ENCODE results near the gene STK17A.

Gene STK17A

DNA sequence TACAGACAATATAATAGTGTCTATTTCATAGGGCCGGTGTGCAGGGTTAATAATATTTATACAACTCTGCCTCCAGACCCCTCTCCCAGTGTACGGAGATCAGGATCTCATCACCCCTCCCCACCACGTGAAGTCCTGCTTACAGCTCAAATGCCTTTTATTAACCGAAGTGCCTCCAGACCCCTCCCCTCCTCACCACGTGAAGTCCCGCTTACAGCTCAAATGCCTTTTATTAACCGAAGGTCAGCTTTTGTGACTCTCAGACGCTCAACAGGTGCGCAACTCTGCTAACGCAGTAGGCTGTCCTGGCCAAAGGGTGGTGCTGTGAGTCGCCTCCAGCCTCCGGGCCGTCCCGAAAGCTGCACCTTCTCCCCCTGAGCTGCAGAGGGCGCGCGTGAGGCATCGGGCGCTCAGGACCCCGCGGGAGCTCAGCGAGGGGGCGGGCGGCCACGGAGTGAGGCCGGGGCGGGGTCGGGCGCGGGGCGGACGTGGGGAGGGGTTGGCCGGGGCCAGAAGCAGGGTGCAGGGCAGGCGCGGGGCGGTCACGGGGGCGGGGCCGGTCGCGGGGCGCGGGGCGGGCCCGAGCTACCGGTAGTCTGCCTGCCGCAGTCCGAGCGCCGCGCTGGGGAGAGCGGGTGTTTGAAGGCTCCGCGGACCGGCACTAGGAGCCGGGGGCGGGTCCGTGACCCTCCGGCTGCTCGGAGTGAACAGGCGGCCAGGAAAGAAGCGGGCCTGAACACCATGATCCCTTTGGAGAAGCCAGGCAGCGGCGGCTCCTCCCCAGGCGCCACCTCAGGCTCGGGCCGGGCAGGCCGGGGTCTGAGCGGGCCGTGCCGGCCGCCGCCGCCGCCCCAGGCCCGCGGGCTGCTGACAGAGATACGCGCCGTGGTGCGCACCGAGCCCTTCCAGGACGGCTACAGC is at the start of gene STK17A:
Gene STK17A, plus strand, starts transcription at position 606 of the 921 bp plus-strand sequence. Its CDS starts 136 bp downstream, at position 742.
- peak; percentile 95 for DNase-seq (ENCODE audit: low spot score)

DNA sequence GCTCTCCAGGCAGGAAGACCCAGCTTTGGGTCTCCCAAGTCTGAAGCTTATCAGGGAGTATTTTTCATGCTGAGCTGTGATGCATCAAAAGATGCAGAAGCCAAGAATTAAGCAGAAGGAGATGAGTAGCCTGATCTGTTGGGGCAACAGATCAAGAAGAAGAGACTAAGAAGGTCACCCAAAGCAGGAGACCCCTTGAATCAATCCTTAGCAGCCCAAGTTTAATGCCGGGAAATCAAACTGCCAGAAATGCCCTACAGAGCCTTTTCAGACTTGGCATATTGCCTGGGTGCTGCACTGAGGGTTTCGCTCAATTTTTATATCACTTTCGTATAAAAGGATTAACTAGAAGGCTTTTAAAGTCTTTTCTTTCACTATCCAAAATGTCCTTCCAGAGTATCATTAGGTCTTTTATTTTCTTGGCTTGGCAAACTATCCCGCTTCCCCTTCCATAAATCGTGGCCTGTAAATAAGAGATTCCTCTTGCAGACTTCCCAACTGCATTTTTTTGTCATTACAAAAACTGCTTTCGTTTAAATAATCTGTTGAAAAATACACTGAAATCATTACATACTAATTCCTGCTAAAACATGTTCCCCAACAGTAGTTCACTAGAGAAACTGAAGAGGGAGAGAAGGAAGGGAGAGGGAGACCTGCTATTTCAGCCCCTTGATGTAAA is 49.0 kb upstream of the STK17A start:
- DNase-seq (ENCODE audit: low spot score) = no peak

DNA sequence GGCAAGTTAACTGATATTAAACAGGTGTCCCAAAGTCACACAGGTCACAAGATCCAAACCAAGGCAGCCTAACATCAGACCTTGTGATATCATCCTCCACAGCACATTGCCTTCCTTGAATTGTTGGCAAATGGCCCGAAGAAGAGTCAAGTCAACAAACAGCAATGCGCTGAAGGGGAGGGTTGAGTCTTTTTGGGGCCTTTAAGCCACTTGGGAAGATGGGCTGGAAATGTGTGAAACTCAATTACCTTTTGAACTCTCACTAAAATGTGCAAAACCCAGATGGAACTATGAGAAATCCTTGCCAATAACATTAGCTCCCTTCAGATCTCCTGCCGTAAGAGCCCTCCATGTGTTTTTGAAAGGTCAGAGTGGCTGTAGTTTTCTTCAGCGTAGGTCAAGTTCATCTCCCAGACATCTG is 47.9 kb upstream of the STK17A start:
- DNase-seq (ENCODE audit: low spot score) = no peak

DNA sequence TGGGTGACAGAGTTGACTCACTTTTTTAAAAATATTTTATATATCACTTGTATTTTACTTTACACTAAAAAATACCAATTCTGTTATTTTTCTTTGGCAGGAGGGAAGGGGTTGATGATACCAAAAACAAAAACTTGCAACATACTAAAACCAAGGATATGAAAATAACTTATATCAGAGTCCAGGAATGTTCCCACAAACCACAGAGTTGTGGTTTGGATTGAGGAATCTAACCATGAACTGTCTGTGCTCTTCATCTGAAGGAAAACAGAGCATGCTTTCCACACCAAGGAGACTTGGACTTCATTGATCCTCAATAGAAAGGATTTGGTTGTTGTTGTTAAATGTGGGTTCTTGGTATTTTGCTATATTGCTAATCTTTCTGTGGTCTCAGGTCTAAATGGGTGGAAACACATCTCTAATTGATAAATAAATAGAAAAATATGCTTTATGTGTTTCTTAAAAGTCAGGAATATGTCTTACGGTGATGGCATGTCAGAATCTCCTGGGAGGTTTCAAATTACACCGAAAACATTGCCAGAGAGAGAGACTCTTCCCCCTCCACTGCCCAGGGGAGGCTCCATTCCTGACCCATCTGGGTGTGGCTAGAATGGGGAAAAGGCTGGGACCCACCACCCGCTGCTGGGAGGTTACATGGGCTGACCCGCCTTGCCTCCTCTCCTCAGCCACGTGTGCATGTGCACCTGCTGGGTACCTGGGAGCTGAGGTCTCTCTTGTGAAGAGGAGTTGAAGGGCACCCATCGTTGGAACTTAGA is 46.9 kb upstream of the STK17A start:
- DNase-seq (ENCODE audit: low spot score) = peak; percentile 68

DNA sequence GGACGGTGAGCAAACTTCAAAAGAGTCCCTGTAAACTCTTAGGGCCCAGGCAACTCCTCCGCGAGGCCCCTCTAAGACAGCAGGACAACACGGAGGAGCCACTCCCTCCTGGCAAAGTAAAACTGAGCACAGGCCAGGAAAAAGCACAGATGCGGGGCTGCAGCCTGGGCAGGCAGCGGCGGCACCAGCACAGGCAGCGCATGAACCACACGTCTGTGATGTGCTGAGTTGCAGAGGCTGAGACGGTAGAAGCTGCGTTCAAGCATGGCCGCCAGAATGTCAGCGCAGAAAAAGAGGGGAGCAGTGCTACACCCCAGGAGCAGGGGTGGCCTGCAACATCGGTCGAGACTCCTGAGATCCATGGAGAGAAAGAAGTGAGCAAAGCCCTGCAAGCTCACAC is 46.1 kb upstream of the STK17A start:
- DNase-seq (ENCODE audit: low spot score) = no peak

DNA sequence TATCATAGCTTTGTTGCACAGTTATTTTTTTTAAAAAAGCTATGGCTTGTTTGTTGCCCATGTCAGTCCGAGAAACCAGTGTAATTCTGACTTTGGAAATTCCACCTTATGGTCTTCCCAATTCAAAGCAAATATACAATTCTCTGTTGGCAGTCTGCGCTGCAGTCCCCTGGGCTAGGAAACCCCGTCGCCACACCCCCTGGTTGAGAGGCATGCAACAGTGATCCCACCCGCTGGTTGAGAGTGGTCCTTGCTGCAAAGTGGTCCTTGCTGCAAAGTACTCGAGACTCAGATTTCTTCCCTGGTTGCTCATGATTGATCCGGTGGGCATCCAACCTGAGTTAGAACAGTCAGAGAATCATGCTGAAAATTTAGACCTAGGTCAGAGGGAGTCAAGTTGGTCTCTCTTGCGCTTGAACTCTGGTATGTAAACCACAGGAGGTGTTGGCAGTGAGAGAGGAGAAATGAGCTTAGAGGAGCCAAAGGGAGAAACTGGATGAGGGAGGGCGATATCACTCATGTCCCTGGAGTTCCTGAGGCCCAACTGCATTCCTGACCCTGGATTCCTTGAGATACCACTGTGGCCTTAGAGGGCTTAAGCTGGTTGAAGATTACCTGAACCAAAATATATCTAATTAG is 45.0 kb upstream of the STK17A start:
- DNase-seq (ENCODE audit: low spot score) = peak; percentile 34

DNA sequence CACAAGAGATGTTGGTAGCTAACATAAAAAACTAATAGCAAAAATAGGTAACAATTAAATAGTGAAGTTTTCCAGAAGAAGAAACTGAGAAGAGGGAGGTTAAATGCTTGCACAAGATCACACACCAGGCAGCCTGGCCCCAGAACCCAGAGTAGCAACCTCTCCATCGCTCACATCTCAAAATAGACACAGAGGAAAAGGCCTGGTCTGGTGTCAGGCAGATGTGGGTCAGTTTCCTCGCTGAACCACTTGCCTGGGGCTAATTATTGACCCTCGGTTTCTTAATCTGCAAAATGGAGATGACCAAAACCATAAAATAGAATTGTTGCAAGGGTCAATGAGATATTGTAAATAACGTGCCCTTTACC is 44.5 kb upstream of the STK17A start:
- DNase-seq (ENCODE audit: low spot score) = no peak

DNA sequence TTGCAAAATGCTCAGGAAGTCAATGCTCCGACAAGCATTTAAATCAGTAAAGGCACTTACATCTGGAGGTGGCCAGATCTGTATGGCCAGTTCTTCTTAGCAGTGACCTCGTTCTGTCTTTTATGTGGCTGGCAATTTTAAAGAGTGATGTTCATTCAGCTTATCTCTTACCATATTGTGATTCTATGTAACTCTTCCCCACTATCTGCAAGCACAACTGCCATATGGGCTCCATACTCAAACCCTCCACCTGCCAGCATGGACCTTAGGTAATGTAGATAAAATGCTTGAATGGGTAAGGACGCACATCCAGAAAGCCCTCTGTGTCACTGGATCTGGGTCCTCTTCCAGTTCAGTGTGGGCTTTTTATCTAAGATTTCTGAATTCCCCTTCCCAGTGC is 42.4 kb upstream of the STK17A start:
- no peak for DNase-seq (ENCODE audit: low spot score)

DNA sequence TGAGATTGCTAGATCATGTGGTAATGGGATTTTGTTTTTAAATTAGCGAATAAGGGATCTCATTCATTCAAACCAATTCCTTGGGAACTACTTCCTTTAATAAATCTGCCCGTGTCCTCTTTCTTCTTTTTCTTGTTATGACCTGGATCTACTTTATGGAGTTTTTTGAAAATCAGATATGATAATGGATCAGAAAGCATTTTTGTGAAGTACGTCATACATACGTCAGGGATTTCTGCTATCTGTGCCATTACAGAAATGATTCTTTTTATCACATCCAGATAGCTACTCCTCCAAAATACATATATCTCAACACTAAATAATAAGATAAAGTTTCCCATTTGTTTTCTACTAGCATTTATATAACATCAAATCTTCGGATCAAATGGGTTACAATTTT is 40.2 kb upstream of the STK17A start:
- DNase-seq (ENCODE audit: low spot score) = no peak

DNA sequence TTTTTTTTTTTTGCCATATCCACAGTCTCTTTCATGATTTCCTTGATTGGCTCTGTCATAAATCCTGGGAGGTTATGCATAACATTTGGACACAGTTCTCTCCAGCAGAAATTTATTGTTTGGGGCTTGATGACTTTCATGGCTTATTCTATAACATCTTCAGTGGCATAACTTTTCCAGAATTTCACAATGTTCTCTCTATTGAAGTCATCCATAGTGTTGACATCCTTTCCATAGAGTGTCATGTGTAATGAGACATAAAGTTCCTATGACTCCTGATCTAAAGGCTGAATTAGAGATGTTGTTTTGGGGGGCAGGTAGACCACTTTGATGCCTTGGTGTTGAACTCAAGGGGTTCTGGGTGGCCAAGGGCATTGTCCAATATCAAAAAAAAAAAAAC is 36.7 kb upstream of the STK17A start:
- DNase-seq (ENCODE audit: low spot score) = no peak

DNA sequence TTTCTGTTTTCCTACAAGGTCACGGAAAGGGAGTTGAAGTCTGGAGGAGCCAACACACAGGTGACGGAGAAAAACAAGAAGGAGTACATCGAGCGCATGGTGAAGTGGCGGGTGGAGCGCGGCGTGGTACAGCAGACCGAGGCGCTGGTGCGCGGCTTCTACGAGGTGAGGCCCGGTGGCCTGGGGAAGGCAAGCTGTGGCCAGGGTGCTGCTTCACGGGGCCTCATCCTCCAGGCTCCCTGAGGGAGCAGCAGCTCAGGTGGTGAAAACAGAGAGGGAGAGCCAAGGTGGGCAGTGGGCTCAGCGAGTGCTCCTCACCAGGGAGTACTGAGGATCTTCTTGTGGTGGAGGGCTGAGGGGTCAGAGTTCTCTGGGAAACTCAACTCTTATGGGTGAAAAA is 32.5 kb upstream of the STK17A start:
- DNase-seq (ENCODE audit: low spot score) = no peak

DNA sequence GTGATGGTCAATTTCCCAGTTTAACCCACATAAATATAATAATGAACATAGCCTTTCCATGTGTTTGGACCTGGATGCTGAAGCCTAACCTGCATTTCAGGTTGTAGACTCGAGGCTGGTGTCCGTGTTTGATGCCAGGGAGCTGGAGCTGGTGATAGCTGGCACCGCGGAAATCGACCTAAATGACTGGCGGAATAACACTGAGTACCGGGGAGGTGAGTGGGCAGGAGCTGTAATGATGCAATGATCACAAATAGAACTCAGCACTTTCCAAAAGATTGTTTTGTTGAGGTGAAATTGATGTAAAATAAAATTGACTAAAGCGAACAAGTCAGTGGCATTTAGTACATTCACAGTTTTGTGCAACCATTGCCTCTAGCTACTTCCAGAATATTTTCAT is 30.8 kb upstream of the STK17A start:
- DNase-seq (ENCODE audit: low spot score) = no peak

DNA sequence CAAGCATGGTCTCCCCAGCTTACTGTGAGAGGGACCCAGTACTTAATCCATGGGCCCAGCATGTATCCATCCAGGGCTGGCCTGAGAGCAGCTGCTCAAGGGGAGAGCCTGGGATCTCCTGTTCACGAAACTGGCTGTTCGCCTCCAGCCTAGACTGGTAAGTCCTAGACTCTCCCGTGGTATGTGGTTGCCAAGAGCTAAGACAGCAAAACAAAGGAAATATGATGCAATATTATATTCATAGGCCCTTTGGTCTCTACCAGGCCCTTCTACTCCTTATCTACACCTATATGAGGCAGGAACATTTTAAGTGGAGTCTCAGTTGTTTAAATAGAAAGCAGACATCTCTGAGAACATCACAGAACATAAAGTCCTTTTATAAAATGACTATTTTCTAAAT is 28.9 kb upstream of the STK17A start:
- DNase-seq (ENCODE audit: low spot score) = no peak

DNA sequence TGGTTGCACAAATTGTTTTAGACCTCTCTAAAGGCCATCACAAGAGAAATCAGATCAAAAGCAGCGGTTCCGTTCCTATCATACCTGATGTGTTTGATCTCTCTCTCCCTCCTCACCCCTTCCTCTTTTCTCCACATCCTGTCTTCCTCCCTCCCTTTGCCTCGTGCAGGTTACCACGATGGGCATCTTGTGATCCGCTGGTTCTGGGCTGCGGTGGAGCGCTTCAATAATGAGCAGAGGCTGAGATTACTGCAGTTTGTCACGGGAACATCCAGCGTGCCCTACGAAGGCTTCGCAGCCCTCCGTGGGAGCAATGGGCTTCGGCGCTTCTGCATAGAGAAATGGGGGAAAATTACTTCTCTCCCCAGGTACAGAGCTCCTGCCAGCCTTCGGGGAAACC is 28.5 kb upstream of the STK17A start:
- DNase-seq (ENCODE audit: low spot score) = no peak

DNA sequence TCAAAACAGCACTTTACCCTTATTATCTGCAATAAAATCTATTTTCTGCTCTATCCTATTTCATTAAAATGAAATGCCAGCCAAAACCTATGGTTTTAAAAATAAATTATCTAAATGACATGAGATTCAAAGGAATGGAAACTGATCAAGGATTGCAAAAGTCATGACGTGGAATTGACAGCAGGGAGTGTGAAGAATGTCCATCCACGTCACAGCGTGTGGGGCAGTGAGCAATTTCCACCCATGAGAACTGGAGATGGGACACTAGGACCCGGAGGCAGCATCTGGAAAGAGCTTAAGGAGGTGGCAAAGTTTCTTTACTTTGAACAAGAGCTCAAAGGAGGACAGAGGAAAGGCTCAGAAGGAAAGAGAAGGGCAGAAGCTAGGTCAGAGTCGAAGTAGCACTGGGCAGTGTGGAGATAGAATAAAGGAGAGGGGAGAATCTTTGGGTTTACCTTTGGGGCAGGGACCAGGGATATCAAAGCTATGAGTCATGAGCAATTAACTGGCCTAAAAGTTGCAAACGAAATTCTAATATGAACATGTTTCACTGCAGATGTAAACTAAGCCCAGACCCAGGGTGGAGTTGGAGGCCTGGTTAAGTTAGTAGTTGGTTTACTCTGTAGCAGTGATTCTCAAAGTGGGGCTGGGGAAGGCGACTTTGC is 24.9 kb upstream of the STK17A start:
- no peak for DNase-seq (ENCODE audit: low spot score)

DNA sequence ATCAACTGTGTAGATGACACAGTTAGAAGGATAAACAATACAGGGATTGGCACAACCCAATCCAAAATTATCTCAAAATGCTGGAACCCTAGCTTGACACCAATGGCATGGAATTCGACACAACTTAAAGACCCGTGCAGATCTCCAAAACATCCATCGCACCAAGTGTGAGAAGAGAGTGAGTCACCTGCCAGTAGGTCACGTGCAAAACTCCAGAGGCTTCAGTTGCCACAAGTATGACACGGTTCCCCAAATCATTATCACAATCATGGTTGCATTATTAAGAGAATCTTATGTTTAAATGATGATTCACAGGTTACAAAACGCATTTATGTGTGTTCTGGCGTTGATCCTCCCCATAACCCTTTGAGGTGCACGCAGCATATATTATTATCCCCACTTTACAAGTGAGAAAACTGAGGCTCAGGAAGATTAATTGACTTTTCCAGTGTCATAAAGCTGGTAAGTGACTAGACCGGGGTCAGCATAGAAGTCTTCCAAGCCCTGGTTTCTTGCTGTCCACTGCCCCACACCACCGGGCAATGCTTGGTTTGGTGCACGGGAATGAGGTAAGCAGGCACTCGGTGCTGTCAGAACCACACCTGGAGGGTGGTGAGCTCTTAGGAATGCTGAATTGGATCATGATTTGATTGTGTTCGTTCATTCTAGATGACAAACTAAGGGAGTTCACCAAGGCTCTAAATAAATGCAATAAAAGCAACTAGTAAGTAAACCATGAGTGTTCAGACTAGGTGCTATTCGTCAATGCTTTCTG is 23.6 kb upstream of the STK17A start:
- no peak for DNase-seq (ENCODE audit: low spot score)

DNA sequence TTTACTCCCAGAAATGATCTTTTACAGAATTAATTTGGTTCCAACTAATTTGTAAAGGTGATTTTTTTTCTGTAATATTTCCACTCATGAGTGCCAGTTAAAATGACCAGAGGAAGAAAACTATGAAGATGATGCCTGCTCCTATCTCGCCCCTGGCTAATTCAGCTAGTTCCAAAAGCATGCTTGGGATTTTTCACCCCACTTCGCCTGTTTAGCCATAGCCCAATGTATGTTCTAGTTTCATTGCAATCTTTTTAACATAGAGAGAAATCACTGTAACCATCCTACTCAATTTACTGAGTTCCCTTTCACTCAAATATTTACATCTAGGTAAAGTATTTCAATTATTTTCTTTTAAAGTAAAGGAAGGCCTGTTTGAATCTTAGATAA is 23.0 kb upstream of the STK17A start:
- no peak for DNase-seq (ENCODE audit: low spot score)

DNA sequence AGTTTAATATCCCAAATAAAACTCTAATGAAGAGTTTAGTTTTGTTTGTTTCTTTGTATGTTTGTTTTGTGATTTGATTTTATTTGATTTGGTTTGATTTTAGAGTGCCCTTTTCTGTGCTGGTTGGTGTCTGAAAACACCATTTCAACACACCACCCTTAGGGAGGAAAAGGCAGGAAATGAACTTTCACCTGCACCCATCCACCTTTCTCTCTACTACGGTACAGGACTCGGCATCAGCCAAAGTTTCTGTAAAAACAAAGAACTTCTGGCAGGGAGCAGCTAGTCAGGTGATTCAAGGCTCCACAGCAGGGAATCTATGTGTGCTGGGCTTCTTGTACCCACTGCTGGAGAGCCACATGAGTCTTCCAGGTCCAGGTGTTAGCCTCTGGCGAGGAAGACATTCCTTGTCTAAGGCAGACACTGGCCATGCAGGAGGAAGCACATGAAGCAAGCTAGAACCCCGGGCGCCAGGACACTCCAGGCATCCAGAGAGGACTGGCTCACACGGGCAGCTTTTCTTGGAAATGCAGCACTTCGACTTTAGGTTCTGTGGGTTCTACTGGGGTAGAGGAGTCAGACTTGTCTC is 22.1 kb upstream of the STK17A start:
- no peak for DNase-seq (ENCODE audit: low spot score)

DNA sequence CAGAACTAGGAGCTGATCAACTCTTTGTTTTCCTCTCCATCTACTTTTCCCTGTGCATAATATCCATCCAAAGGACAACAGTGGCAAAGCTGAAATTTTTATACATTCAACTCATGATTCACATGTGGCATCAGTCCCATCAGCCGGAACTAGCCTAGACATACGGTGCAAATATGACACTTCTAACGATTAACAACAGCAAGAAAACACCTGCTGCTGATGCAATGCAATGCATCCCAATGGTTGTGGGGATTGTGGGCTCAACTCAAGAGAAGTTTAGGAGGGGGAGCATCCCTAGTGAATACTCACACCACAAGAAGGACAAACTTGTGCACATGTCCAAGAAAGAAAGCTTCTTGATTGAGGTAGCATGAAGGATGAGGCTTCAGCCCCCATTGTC is 20.5 kb upstream of the STK17A start:
- DNase-seq (ENCODE audit: low spot score) = no peak

DNA sequence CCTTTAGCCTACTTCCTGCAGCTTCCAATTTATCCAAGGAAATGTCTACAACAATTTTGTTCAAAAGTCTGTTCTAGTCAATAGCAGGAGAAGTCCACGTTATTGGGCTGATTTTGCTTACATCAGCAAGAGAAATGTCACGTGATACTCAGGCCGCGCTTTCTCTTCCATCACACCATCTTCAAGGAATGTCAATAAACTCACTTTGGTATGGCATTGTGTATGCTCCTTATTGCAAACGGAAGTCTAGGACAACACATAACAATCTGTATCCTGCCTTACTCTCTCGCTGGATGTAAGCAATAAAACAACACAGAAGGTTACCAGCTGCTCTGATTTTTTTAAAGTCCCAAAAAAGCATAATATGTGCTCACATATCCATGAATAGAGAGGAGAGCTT is 17.1 kb upstream of the STK17A start:
- DNase-seq (ENCODE audit: low spot score) = peak; percentile 23

DNA sequence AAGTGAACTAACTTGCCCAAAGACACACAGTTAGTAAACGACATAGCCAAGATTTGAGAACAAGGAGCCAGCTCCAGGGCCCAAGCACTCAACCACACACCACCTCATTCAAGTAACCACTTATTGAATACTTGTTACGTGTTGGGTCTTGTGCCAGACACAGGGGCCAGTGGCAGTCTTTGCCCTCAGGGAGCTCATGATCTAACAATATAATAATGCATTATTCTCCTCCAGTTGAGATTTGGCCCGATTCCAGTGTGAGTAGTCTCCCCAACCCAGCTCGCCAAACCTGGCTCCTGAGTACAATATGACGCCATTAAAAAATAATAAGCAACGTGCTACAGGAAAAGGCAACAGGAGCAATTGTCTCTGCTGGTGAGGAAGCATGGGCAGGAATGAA is 14.4 kb upstream of the STK17A start:
- no peak for DNase-seq (ENCODE audit: low spot score)
